ENCODE data around the gene ACAD10. TPM values are rescaled to one million over a fixed set of nuclear protein-coding genes. Genes with fewer than 3 reads are reported as not detected.

ACAD10 gene
- total and polyA plus RNA-seq, 2 experiments from 2014 or later: 24.2 to 32.5 TPM

- Histone ChIP-seq H2AFZ (no peak overlapping the region), H3K27ac (no peak overlapping the region), H3K27me3 (no peaks in the 10 kb centered on the region), H3K4me3 (no peak overlapping the region), H3K4me2 (no peak overlapping the region), H4K20me1 (ENCODE audit: insufficient read depth, poor library complexity, severe bottlenecking) (no peaks in the 10 kb centered on the region), H3K79me2 (no peaks in the 10 kb centered on the region), H3K9me3 (ENCODE audit: low read depth) (no peaks in the 10 kb centered on the region), H3K9me2 (replicated peaks; ENCODE audit: insufficient read depth) (no peaks in the 10 kb centered on the region), H3K36me3 (replicated peaks; ENCODE audit: insufficient read depth, low read depth) (no peaks in the 10 kb centered on the region), H3K4me1 (ENCODE audit: insufficient read depth) (no peaks in the 10 kb centered on the region)
- TF ChIP-seq EZH2 (IDR thresholded peaks at IDR 0.05; ENCODE audit: borderline replicate concordance) (no peak), EZH2phosphoT487 (IDR thresholded peaks at IDR 0.05; ENCODE audit: low read depth, severe bottlenecking, unreplicated experiment) (no peak), CTCF (IDR thresholded peaks at IDR 0.05; ENCODE audit: poor library complexity) (no peak)
- 94% methylated on average over 2 of the region's 2 CpGs for WGBS (ENCODE audit: low lambda C conversion rate, missing lambda C conversion rate)
- no peak for DNase-seq (ENCODE audit: low spot score)
Observed at GRCh38 chr12:111728795-111729194, 42.9 kb downstream of the ACAD10 start.

- TF ChIP-seq EZH2 (IDR thresholded peaks at IDR 0.05; ENCODE audit: borderline replicate concordance) (no peak), CTCF (IDR thresholded peaks at IDR 0.05; ENCODE audit: poor library complexity) (no peak), EZH2phosphoT487 (IDR thresholded peaks at IDR 0.05; ENCODE audit: low read depth, severe bottlenecking, unreplicated experiment) (no peak)
- DNase-seq (ENCODE audit: low spot score): no peak
- Histone ChIP-seq H3K36me3 (replicated peaks; ENCODE audit: insufficient read depth, low read depth) (no peaks in the 10 kb centered on the region), H3K4me1 (ENCODE audit: insufficient read depth) (no peaks in the 10 kb centered on the region), H3K79me2 (no peaks in the 10 kb centered on the region), H3K27me3 (no peaks in the 10 kb centered on the region), H3K9me2 (replicated peaks; ENCODE audit: insufficient read depth) (no peaks in the 10 kb centered on the region), H3K27ac (no peak overlapping the region), H3K4me2 (no peak overlapping the region), H2AFZ (no peak overlapping the region), H3K9me3 (ENCODE audit: low read depth) (no peaks in the 10 kb centered on the region), H4K20me1 (ENCODE audit: insufficient read depth, poor library complexity, severe bottlenecking) (no peaks in the 10 kb centered on the region), H3K4me3 (no peak overlapping the region)
- 82% methylated on average over 9 of the region's 9 CpGs for WGBS (ENCODE audit: low lambda C conversion rate, missing lambda C conversion rate)
Observed at GRCh38 chr12:111730420-111730819, 44.6 kb downstream of the ACAD10 start.

GRCh38 chr12:111732786-111733185, 46.9 kb downstream of the ACAD10 start:
- Histone ChIP-seq H3K27me3 (no peaks in the 10 kb centered on the region), H3K4me1 (ENCODE audit: insufficient read depth) (no peaks in the 10 kb centered on the region), H3K27ac (no peak overlapping the region), H3K4me3 (no peak overlapping the region), H3K9me3 (ENCODE audit: low read depth) (no peaks in the 10 kb centered on the region), H4K20me1 (ENCODE audit: insufficient read depth, poor library complexity, severe bottlenecking) (no peaks in the 10 kb centered on the region), H3K9me2 (replicated peaks; ENCODE audit: insufficient read depth) (no peaks in the 10 kb centered on the region), H3K4me2 (no peak overlapping the region), H2AFZ (no peak overlapping the region), H3K79me2 (no peaks in the 10 kb centered on the region), H3K36me3 (replicated peaks; ENCODE audit: insufficient read depth, low read depth) (no peaks in the 10 kb centered on the region)
- no peak for DNase-seq (ENCODE audit: low spot score)
- WGBS (ENCODE audit: low lambda C conversion rate, missing lambda C conversion rate): 96% methylated on average over 4 of the region's 4 CpGs
- TF ChIP-seq EZH2 (IDR thresholded peaks at IDR 0.05; ENCODE audit: borderline replicate concordance): no peak
- no peak for TF ChIP-seq CTCF (IDR thresholded peaks at IDR 0.05; ENCODE audit: poor library complexity)
- no peak for TF ChIP-seq EZH2phosphoT487 (IDR thresholded peaks at IDR 0.05; ENCODE audit: low read depth, severe bottlenecking, unreplicated experiment)

All from hepatocyte (in vitro differentiated cells).